NCI-H1694 treated with DMSO at 0.1 percent for 48 hours (cell line): Measurements from ENCODE around the gene PNMA3.
"Not testable (repeated sequence)": the region's sequence is repeated elsewhere in the genome, so short reads cannot be mapped to it uniquely, and the experiment has no call there.

ENCODE experiments used
- DNase-seq: peaks from one replicate; lab custom pipeline; 2025; lab: John Stamatoyannopoulos, UW

Gene PNMA3

DNA sequence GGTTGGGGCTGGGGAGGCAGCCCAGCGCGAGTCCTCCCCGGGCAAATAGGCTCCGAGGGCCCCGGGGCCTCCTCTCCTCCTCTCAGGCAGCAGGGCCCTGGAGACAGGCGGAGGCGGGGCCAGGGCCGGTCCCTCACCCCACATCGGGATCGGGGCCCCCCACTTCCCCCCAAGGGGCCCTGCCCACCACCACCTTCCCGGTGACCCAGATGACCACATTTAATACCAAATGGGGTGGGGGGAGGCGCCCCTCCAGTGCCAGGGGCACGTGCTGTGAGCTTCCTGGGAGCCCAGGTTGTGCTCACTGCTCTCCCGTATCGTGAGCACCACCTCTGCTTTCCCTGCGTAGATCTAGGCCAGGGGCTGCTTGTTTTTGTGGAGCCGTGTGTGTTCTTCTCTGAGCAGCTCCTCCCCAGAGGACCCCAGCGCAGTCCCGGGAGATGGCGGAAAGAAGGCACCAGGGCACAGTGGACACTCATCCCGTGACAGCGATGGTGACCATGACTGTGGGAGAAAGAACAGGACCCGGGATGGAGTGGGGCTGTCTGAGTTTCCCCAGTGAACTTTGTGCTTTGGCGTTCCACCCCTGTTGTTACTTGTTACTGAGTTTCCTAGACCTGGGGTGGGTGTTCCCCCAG lies 18.1 kb downstream of the PNMA3 start:
- no peak for DNase-seq

DNA sequence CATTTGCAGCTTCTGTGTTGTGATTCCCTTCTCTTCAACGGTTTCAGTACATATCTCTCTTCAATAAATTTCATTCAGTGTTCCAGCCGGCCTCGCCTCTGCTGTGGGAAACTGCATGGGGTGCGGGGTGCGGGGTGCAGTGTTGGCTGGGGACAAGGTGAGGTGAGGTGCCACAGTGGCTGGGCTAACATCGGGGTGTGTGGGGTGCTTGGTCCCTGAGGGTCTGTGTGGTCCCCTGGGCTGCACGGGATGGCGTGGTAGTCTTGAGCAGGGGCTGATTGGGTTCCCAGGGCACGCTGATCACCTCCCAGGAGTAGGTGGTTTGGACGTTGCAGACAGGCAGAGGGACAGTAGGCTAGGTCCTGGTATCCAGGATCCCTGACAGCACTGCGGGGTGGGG lies 18.7 kb downstream of the PNMA3 start:
- no peak for DNase-seq

DNA sequence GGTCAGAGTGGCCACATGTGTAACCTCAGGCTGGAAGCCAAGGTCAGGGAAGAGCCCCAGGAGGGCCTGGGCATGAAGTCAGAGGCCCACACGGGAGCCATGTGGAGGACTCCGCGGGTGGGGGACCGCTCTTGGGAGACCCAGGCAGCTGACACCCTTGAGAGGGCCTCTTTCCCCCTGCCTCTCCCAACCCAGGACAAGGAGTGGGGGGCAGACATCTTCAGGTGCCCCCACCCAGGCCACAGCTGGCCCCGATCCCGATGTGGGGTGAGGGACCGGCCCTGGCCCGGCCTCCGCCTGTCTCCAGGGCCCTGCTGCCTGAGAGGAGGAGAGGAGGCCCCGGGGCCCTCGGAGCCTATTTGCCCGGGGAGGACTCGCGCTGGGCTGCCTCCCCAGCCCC lies 19.1 kb downstream of the PNMA3 start:
- no peak for DNase-seq

DNA sequence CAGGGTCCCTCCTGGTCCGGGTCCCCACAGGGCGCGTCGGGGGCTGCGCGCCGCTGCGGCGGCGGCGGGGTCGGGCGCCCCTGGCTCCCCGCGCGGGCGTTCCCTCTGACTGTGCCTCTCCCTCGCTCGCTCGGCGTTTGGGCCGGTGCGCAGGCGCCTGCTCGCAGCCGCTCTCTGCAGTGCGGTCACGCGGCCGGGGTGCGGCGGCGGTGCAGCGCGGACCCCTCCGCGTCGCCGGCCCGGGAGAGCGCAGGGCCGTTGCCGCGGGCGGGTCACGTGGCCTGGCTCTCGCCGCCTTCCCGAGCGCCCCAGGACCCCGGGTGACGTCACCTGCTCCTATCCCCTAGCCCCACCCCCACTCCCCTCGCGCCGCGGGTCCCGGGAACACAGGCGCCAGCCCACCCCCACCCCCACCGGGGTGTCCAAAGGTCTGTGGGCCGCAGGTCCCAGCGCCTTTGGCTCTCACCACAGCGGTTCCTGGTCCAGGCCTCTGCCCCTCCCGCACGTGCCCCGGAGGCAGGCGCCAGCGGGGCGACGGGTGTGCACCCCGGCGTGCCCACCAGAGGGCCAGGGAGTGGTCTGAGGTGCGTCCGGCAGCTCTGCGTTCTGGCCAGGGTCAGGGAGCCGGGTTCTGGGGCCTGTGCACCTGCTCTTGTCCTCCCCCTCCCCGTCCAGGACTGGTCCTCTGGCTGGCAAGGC lies 21.3 kb downstream of the PNMA3 start:
- DNase-seq = not testable (repeated sequence)

DNA sequence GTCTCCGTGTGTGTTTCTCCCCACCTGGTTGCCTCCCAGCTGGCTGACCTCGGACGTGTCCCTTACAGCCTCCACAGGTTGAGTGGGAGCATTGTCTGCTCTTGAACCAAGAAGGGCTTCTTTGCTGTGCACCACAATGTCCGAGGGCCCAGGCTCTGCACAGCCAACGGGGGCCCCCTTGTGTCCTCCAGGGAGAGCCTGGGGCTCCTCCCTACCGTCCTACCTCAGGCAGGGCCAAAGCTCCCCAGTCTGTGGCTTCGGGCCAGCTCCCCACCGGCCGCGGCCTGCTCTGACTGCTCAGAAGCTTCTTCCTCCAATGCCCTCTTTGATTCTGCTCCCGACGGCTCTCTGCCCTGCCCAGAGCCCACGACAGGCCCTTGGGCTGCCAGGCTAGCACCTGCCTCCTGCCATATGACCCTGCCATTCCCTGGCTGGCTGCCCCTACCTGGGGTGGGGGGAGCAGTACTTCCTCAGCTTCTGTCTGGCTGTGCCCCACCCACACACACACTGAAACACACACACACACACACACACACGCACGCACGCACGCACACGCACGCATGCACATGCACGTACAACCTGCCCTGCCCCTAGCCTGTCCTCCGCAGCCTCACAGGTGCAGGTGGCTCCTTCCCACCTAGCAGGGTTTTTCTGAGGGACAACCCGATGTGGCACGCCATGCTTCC lies 27.1 kb downstream of the PNMA3 start:
- DNase-seq = not testable (repeated sequence)

DNA sequence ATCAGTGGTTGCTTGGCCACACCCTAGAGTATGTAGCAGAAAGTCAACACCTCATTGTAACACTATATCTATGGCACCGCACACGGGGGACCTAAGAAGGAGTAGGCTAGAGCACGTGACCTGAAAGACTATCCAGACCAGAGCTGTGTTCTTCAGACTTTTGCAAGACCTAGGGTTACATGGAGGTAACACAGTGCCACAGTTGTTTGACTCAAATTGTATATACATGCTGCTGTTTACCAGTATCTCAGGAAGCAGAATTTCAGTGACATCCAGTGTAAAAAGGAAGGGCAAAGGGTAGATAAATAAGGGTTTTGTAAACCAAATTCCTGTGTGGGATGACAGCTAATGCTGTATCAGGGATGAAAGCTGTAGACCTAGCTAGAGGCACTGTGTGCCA lies 46.1 kb downstream of the PNMA3 start:
- no peak for DNase-seq

DNA sequence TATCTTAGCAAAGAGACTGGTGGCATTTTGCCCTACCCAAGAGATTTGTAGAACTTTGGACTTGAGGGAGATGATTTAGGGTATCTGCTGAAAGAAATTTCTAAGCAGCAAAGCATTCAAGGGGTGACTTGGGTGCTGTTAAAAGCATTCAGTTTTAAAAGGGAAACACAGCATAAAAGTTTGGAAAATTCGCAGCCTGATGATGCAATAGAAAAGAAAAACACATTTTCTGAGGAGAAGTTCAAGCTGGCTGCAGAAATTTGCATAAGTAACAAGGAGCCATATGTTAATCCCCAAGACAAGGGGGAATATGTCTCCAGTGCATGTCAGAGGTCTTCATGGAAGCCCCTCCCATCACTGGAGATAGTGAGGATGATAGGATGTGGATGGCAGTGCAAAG lies 48.7 kb downstream of the PNMA3 start:
- DNase-seq = not testable (repeated sequence)

DNA sequence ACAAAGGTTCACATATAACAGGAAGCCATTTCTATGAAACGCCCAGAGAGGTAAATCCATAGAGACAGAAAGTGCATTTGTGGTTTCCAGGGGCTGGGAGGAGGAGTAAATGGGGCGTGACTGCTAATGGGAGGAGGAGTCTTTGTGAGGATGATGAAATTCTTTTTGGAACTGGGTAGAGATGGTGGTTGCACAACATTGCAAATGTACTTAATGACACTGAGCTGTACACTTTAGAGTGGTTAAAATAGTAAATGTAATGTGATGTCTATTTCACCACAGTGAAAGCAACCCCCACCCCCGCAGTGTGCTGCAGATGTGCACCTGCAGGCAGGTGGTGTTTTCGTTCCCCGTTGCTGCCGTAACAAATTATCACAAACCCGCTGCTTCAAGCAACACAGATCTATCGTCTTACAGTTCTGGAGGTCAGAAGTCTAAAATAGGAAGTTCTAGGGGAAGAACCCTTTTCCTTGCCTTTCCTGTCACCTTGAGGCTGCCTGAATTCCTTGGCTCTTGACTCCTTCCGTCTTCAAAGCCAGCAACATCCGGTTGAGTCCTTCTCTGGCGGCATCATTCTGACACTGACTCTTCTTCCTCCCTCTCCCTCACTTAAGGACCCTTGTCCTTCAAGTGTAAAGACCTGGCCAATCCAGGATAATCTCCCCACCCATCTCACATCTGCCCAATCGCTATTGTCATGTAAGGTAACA lies 50.0 kb downstream of the PNMA3 start:
- DNase-seq = not testable (repeated sequence)
